GM12892 (cell line): ENCODE results near the gene PARD3.

ENCODE experiments used
- POLR2A ChIP-seq: IDR thresholded peaks from 2 replicates; pipeline ENCODE4 v1.6.1; 2011; ENCODE audit warnings: low read depth, low read length, control low read depth
- POLR2AphosphoS5 ChIP-seq: IDR thresholded peaks from 2 replicates; pipeline ENCODE4 v1.6.1; 2011; ENCODE audit warnings: low read depth, low read length, control low read depth

GRCh38 chr10:34555653-34556052 is 259.4 kb downstream of the PARD3 start:
- TF ChIP-seq POLR2A (no peak), POLR2AphosphoS5 (no peak)
